Right ventricle myocardium superior (tissue), 1 donor: Measurements from ENCODE around the gene SARM1. TPM values are rescaled to one million over a fixed set of nuclear protein-coding genes. Genes with fewer than 3 reads are reported as not detected.
A peak's percentile ranks its signal among the peaks of the same experiment; 100 is the strongest.
"Not testable (repeated sequence)": the region's sequence is repeated elsewhere in the genome, so short reads cannot be mapped to it uniquely, and the experiment has no call there.

Experiments used
- ATAC-seq: fragments of 200-7000 bp; cut with Tn5 transposase; one replicate; pipeline ENCODE4 v1.9.1; 2020; ENCODE audit warnings: mild to moderate bottlenecking; ENCODE audit not compliant: poor library complexity
- DNase-seq: peaks from one replicate; pipeline ENCODE4 v3.0.0-alpha.2; 2020
- intact Hi-C: fragments of 100-400 bp; cut with DNase I; formaldehyde crosslinking; loops from one replicate; pipeline ENCODE4 v1.11.2; 2022
- total RNA-seq: library from RNA; stranded (reverse); fragmentation: NEBNext Ultra II Directional; extraction: Animal tissue kit (Norgen Biotek cat#: 25700); gene quantifications from one replicate; pipeline ENCODE4 v1.2.1, GENCODE V29; 2021
- donor health status: DM: no; HTN: yes; CAD: no; lungs with severe emphysema.

SARM1 gene
- total RNA-seq, 1 donor from 2014 or later: 5.0 TPM

DNA sequence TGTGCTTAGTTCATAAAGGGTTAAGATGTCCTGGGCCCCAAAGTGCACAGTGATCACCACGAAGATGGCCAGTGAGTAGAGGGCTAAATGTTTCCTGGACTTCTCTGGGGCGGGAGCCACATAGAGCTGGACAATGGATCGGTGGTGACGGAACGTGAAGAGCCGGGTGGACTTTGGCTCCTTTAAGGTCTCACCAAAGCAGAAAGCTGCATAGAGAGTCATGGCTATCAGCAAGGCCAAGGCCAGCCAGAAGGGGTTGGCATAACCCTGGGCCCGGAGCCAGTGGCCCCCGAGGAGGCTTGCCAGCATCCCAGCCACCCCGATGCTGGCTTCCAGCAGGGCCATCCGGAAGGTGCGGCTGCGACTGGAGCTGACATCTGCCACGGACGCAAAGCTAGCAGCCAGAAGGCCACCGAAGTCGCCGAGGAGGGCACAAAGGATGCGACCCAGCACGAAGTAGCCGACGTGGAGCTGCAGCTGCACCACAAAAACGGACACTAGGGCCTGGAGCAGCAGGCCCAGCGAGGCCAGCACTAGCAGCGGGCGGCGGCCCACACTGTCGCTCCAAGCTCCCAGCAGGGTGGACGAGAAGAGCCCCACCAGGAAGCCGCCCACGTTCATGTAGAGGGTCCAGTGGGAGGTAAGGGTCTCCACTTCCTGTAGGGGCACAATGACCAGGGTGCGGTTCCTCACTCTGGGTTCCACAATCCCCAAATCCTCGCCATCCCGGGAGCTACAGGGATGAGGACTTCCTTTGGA, 33.5 kb downstream of the SARM1 start:
- peak; percentile 52 for DNase-seq
- intact Hi-C loops: no loop called here
- peak; percentile 4 for ATAC-seq

- DNase-seq (peak; percentile 79), ATAC-seq (peak; percentile 90)
- intact Hi-C loops: no loop called here
Observed at GRCh38 chr17:28405632-28406472, 34.4 kb downstream of the SARM1 start, which contains the start of gene SLC46A1. SLC46A1 (minus strand) TSS chr17:28406212; CDS start chr17:28406114, 98 bp downstream.

GRCh38 chr17:28406473-28406814, 35.0 kb downstream of the SARM1 start:
- intact Hi-C loops: no loop called here
- DNase-seq (no peak), ATAC-seq (peak; percentile 10)

DNA sequence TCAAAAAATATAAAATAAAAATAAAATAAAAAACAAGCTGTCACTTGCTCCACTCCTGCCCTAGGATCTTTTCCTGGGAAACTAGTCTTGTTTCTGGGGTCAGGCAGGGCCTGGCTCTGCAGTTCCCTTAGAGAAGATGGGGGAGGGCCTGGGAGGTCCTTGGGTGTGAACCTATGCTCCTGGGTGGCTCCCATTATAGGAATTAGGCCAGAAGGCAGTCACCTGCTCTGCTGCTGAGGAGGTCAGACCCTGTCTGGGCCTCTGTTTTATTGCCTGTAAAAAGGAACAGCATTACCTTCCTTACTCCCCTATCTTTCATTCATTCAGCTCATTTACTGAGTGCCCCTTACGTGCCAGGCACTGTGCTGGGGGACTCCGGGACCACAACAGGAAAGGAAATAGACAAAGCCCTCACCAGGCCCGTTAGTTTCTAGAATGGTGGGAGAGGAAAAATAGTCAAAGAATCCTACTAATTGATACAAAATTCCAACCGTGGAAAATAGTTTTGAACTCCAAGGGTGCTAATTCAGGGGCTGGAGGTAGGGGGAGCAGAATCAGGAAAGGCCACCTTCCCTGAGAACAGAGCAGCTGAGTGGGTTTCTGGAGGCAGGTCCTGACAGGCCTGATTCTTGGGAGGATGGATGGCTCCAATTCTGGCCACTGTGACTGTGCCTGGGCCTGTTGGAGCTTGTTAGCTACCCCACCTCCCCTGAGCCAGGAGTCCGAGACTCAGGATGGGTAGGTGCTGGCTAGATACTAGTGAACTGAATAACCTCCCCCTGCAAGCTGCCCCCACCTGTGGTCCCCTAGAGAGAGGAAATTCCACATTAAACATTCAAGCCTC, 35.9 kb downstream of the SARM1 start:
- intact Hi-C loops: no loop called here
- no peak for DNase-seq
- no peak for ATAC-seq

DNA sequence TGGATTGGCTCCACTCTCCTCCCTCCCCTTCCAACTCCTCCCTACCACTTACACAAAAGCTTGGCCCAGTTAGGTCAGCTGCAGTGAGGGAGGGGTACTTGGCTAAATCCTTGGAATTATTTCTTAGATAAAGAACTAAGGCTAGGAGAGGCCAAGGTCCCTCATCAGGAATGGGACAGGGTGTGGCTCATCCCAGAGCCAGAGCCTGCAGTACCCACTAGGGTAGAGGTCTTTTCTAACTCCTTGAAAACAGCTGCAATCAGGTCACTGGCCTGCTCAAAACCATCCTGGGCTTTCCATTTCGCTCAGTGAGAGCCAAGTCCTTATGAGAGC, 36.4 kb downstream of the SARM1 start:
- intact Hi-C loops: no loop called here
- ATAC-seq (no peak), DNase-seq (no peak)

DNA sequence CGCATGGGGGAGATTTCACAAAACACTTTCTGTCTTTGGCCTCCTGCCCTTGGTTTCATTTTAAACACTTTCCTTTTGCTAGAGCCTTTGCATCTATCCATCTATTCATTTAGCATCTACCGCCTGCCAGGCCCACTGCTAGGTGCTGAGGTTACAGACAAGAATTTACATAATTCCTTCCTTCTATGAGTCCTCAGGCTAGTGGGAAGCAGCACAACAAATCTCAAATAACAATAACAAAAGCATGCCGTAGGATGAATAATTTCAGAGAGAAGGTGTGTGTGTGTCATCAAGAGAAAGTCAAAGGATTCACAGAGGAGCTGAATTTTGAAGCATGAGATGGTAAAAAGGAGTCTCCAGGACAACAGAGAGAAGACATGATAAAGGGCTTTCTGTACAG, 40.6 kb downstream of the SARM1 start:
- no peak for ATAC-seq
- intact Hi-C loops: no loop called here
- DNase-seq: no peak

GRCh38 chr17:28413804-28414203, 42.3 kb downstream of the SARM1 start:
- intact Hi-C loops: no loop called here
- ATAC-seq: no peak

GRCh38 chr17:28415886-28416285, 44.4 kb downstream of the SARM1 start:
- DNase-seq: no peak
- no peak for ATAC-seq
- intact Hi-C loops: no loop called here

More at GRCh38 chr17:28413804-28414203, 42.3 kb downstream of the SARM1 start:
- no peak for DNase-seq

- intact Hi-C loops: no loop called here
- ATAC-seq (peak; percentile 84), DNase-seq (no peak)
Observed at GRCh38 chr17:28416703-28417311, 45.3 kb downstream of the SARM1 start.

- DNase-seq: no peak
- intact Hi-C loops: no loop called here
- no peak for ATAC-seq
Observed at GRCh38 chr17:28421787-28422305, 50.4 kb downstream of the SARM1 start.

- DNase-seq (no peak), ATAC-seq (no peak)
- intact Hi-C loops: no loop called here
Observed at GRCh38 chr17:28425206-28425605, 53.7 kb downstream of the SARM1 start.

- ATAC-seq (no peak), DNase-seq (no peak)
- intact Hi-C loops: no loop called here
Observed at GRCh38 chr17:28426081-28426519, 54.6 kb downstream of the SARM1 start.

DNA sequence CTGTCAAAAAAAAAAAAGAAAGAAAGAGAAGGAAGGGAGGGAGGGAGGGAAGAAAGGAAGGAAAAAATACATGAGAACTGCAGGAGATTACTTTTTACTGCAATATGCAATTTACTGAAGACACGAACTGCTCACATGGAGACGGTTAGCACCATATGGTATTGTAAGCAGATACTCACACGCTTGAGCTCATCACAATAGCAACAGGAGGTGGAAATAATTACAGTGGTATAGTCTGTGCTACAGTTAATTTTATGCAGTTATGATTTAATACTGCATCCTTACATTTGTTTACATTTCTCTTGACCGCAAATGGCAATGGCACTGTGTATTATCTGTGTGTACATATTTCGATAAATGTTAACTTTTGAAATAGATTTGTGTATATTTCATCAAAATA, 55.9 kb downstream of the SARM1 start:
- DNase-seq (no peak), ATAC-seq (no peak)
- intact Hi-C loops: no loop called here

GRCh38 chr17:28427982-28428381, 56.5 kb downstream of the SARM1 start:
- intact Hi-C loops, ATAC-seq, DNase-seq: not testable (repeated sequence)

DNA sequence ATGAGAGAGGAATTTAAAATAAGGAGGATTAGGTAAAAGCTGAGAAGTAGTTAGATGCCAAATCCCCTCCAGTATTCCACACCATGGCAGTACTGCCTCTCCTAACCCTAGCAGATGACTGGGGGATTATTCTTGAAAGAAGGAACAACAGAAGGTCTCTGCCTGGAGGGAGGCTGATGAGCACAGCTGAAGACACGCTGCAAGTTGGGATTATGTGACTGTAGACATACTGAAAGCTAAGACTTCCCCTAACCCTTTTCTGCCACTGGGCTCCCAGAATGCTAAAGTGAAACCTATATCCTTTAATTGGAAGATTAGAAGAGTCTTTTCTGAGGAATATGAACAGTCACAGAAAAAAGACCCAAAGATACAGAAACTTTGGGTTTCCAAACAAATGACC, 62.2 kb downstream of the SARM1 start:
- DNase-seq (no peak), ATAC-seq (no peak)
- intact Hi-C loops: no loop called here

GRCh38 chr17:28434326-28434725, 62.8 kb downstream of the SARM1 start:
- ATAC-seq, DNase-seq, intact Hi-C loops: not testable (repeated sequence)

- ATAC-seq (no peak), DNase-seq (no peak)
- intact Hi-C loops: no loop called here
Observed at GRCh38 chr17:28443901-28444638, 72.6 kb downstream of the SARM1 start.
